ENCODE data around the gene LETM1. TPM values are rescaled to one million over a fixed set of nuclear protein-coding genes. Genes with fewer than 3 reads are reported as not detected.

LETM1 gene
- total RNA-seq, 1 donor: 91.5 TPM

DNA sequence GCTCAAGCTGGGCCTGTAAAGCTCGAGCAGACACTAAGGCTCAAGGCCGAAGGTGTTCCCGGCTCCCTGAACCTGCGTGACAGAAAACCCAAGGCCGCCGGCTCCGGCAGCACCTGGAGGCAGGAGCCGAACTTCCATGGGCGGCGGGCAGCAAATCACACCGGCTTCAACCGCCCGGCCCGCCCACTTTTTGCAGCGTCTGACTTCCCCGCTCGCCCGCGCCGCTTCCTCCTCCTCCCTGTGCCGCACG lies 14.3 kb upstream of the LETM1 start:
- TF ChIP-seq, protein P1, sequence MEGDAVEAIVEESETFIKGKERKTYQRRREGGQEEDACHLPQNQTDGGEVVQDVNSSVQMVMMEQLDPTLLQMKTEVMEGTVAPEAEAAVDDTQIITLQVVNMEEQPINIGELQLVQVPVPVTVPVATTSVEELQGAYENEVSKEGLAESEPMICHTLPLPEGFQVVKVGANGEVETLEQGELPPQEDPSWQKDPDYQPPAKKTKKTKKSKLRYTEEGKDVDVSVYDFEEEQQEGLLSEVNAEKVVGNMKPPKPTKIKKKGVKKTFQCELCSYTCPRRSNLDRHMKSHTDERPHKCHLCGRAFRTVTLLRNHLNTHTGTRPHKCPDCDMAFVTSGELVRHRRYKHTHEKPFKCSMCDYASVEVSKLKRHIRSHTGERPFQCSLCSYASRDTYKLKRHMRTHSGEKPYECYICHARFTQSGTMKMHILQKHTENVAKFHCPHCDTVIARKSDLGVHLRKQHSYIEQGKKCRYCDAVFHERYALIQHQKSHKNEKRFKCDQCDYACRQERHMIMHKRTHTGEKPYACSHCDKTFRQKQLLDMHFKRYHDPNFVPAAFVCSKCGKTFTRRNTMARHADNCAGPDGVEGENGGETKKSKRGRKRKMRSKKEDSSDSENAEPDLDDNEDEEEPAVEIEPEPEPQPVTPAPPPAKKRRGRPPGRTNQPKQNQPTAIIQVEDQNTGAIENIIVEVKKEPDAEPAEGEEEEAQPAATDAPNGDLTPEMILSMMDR (IDR thresholded peaks at IDR 0.05; ENCODE audit: insufficient read depth, low read depth, low read length): no peak
- H3K4me3 ChIP-seq (ENCODE audit: low read depth, low read length): peak overlapping the region; percentile 72
- DNase-seq (ENCODE audit: low read depth): peak; percentile 81

DNA sequence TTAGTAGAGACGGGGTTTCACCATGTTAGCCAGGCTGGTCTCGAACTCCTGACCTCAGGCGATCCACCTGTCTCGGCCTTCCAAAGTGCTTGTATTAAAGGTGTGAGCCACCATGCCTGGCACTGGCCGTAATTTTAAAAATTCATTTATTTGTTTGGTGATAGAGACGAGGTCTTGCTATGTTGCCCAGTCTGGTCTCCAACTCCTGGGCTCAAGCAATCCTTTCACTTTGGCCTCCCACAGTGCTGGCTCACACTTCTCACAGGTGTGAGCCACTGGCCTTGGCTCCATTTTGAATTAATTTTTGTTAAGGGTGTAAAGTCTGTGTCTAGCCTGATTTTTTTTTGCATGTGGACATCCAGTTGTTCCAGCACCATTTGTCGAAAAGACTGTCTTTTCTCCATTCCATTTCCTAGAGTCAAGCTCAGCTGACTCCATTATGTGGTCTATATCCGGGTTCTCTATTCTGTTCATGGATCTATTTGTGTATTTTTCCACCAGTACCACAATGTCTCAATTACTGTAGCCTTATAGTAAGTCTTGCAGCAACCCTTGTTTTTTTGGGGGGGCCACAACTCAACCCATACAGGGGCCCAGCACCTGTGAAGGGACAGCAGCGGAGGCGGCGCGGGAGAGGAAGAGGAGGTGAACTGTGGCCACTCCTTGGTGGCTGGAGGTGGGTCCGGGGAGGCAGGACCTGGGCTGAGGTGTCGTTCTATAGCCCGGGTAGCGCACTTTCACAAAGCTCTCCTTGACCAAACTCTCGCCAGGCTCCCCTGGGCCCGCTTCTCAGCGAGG lies 13.8 kb upstream of the LETM1 start:
- no peak for DNase-seq (ENCODE audit: low read depth)
- TF ChIP-seq, protein P1 (IDR thresholded peaks at IDR 0.05; ENCODE audit: insufficient read depth, low read depth, low read length): no peak
- peak overlapping the region; percentile 72 for H3K4me3 ChIP-seq (ENCODE audit: low read depth, low read length)

DNA sequence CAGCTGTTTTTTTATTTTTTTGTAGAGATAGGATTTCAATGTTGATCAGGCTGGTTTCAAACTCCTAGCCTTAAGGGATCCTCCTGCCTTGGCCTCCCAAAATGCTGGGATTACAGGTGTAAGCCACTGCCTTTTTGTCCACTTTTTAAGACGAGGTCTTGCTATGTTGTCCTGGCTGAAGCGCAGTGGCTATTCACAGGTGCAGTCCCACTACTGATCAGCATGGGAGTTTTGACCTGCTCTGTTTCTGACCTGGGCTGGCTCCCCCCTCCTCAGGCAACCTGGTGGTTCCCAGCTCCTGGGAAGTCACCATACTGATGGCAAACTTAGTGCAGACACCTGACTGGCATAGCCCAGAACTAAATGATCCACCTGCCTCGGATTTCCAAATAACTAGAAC lies 13.0 kb upstream of the LETM1 start:
- DNase-seq (ENCODE audit: low read depth): no peak
- no peak overlapping the region for H3K4me3 ChIP-seq (ENCODE audit: low read depth, low read length)
- TF ChIP-seq, protein P1 (IDR thresholded peaks at IDR 0.05; ENCODE audit: insufficient read depth, low read depth, low read length): no peak

DNA sequence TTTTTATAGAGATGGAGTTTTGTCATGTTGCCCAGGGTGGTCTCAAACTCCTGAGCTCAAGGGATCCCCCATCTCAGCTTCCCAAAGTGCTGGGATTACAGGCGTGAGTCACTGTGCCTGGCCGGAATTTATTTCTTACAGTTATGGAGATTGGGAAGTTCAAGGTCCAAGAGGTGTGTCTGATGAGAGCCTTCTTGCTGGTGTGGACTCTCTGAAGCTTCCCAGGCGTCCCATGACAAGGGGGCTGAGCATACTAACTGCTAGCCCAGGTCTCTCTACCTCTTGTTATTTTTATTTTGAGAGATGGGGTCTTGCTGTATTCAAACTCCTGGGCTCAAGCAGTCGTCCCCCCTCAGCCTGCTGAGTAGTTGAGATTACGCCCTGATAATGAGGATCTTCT lies 12.3 kb upstream of the LETM1 start:
- DNase-seq (ENCODE audit: low read depth): no peak
- no peak overlapping the region for H3K4me3 ChIP-seq (ENCODE audit: low read depth, low read length)
- TF ChIP-seq, protein P1 (IDR thresholded peaks at IDR 0.05; ENCODE audit: insufficient read depth, low read depth, low read length): no peak

DNA sequence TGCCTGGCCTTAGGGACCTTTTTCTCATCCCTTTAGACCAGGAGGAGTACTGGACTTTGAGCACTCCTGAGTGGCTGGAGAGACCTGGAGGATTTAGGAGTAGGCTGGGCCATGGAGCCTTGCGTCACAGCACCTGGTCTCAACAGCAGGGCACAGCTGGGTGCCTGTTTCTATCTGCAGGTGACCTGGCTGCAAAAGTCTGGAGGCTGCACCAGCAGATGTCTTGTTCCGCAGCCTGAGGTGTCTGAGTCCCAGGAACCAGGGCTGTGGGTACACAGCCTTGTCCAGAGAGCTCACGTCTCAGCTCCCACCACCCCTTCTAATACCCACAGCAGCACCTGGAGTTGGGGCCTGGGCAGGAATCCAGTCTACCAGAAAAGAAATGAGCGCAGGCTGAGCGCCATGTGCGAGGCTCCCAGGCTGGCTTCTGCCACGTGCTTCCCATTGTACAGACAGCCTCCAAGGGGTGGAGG lies 10.3 kb upstream of the LETM1 start:
- no peak for DNase-seq (ENCODE audit: low read depth)
- TF ChIP-seq, protein P1 (IDR thresholded peaks at IDR 0.05; ENCODE audit: insufficient read depth, low read depth, low read length): no peak
- H3K4me3 ChIP-seq (ENCODE audit: low read depth, low read length): no peak overlapping the region

DNA sequence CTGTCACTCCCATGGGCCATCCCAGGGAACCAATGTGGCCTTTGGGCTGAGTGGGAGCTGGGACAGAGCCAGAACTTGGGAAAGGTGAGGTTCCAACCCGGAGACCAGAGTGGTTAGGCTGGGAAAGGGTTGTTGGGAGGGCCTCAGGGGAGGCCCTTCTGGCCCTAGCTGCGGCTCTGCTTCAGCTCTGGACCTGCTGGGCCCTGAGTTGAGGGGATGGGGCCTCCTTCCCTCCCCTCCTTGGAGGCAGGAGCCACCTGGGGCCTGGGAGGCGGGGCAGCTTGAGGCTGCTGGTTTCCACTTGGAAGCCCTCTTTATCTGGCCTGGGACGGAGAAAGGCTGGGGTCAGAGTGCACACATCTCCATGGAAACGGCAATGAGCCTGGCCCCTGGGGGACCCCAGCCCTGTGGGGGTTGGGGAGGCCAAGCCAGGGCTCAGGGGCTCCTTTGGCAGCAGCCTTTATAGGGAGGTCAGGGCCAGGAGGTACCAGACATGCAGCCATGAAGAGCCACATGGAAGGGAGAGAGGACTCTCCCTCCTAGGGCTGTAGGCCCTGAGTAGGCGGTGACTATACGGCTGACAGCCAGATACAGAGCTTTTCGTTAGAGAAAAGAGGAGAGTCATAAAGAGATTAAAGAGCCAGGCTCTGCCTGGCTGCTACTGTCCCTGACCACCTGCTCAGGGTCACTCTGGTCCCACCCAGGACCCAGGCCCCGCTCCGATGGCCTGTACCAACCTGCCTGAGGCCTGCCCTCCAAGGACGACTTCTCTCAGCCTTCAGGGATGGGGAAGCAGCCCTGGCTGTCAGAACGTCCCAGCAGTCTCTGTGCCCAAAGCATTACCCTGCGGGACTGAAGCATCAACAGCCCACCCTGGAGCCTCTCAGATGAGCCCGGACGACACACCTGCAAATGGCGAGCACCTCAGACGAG lies 8.4 kb upstream of the LETM1 start:
- H3K4me3 ChIP-seq (ENCODE audit: low read depth, low read length): no peak overlapping the region
- TF ChIP-seq, protein P1 (IDR thresholded peaks at IDR 0.05; ENCODE audit: insufficient read depth, low read depth, low read length): no peak
- no peak for DNase-seq (ENCODE audit: low read depth)
